NT2/D1 (cell line): ENCODE results near the gene NPSR1.

Source experiments
- SUZ12 ChIP-seq: IDR thresholded peaks from 2 replicates; pipeline ENCODE4 v1.6.1; 2011; ENCODE audit not compliant: insufficient read length, insufficient read depth; ENCODE audit errors: extremely low read depth
- YY1 ChIP-seq: IDR thresholded peaks from 2 replicates; pipeline ENCODE4 v1.6.1; 2011; ENCODE audit not compliant: insufficient read length, insufficient read depth
- ZNF274 ChIP-seq: IDR thresholded peaks from 2 replicates; pipeline ENCODE4 v1.6.1; 2011; ENCODE audit warnings: mild to moderate bottlenecking, low read depth, low read length

GRCh38 chr7:34879871-34880270 is 221.9 kb downstream of the NPSR1 start:
- TF ChIP-seq SUZ12: no peak
- TF ChIP-seq YY1: no peak
- no peak for TF ChIP-seq ZNF274
